Esophagus muscularis mucosa (tissue), 3 donors: ENCODE data around the gene CDRT15.

Experiments
- CTCF ChIP-seq, 3 experiments: fragments of 200-600 bp in 2 of 3; fragments of 450-650 bp in 1 of 3; sonication (generic) in 2 of 3; IDR thresholded peaks; one replicate each; pipeline ENCODE4 v1.5.1; 2017 to 2019; ENCODE audit warnings: antibody characterized with exemption in 3 of 3, mild to moderate bottlenecking in 2 of 3, moderate library complexity in 1 of 3
- POLR2A ChIP-seq: fragments of 450-650 bp; IDR thresholded peaks from one replicate; pipeline ENCODE4 v1.6.1; 2017; ENCODE audit warnings: antibody characterized with exemption, moderate library complexity, mild to moderate bottlenecking, low read depth
- POLR2AphosphoS5 ChIP-seq, 2 donors: sonication (generic); formaldehyde crosslinking; IDR thresholded peaks; one replicate each; pipeline ENCODE4 v1.6.1; 2017; ENCODE audit warnings: antibody characterized with exemption in 2 of 2

GRCh38 chr17:14196377-14196997 lies 40.2 kb downstream of the CDRT15 start:
- TF ChIP-seq CTCF (IDR thresholded peaks at IDR 0.05), result peak in 1 of 3 experiments; percentile 9
- TF ChIP-seq POLR2AphosphoS5 (IDR thresholded peaks at IDR 0.05), result no peak
- TF ChIP-seq POLR2A, result no peak
